ENCODE data around the gene BFAR. TPM values are rescaled to one million over a fixed set of nuclear protein-coding genes. Genes with fewer than 3 reads are reported as not detected.

Gene BFAR
- total and polyA plus RNA-seq, 2 of the 8 experiments (the other 6 are each of a cell fraction or from before 2014, with no cell fraction given), result 56.9 to 78.2 TPM

- no peak; a peak in 1 of 4 replicates for TF ChIP-seq HDAC2 (IDR thresholded peaks at IDR 0.05; ENCODE audit: borderline replicate concordance in 1 of 2, low read depth in 2 of 2, low read length in 2 of 2)
- TF ChIP-seq CBX8 (IDR thresholded peaks at IDR 0.05; ENCODE audit: borderline replicate concordance, low read depth, low read length), result no peak
- TF ChIP-seq MAX (IDR thresholded peaks at IDR 0.05), result peak; percentile 32
- TF ChIP-seq EZH2 (IDR thresholded peaks at IDR 0.05; ENCODE audit: low read depth, low read length, severe bottlenecking), result no peak
- no peak for TF ChIP-seq BRCA1 (IDR thresholded peaks at IDR 0.05; ENCODE audit: low read depth, low read length)
- no peak for TF ChIP-seq SP4 (IDR thresholded peaks at IDR 0.05; ENCODE audit: low read length)
- no peak for TF ChIP-seq GABPA (IDR thresholded peaks at IDR 0.05; ENCODE audit: borderline replicate concordance, insufficient read depth, low read length)
- no peak for TF ChIP-seq RAD21 (IDR thresholded peaks at IDR 0.05 in 1 of 2, conservative IDR thresholded peaks at IDR 0.05 in 1 of 2; ENCODE audit: low read depth in 2 of 2, low read length in 2 of 2)
- TF ChIP-seq SIX5 (IDR thresholded peaks at IDR 0.05; ENCODE audit: low read depth, low read length), result no peak
- TF ChIP-seq POLR2A (IDR thresholded peaks at IDR 0.05; ENCODE audit: control extremely low read depth in 1 of 2, low read depth in 2 of 2, low read length in 2 of 2), result peak; percentile 92 to 95
- TF ChIP-seq, protein P1, sequence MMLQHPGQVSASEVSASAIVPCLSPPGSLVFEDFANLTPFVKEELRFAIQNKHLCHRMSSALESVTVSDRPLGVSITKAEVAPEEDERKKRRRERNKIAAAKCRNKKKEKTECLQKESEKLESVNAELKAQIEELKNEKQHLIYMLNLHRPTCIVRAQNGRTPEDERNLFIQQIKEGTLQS (IDR thresholded peaks at IDR 0.05; ENCODE audit: insufficient read depth, low read depth, low read length), result peak; percentile 17; the same call in 1 of the 2 replicates
- peak; percentile 68 for TF ChIP-seq CEBPB (IDR thresholded peaks at IDR 0.05; ENCODE audit: low read depth, low read length)
- TF ChIP-seq NANOG (IDR thresholded peaks at IDR 0.05; ENCODE audit: insufficient read depth, low read depth, low read length, poor library complexity, severe bottlenecking), result no peak
- no peak for TF ChIP-seq USF2 (IDR thresholded peaks at IDR 0.05; ENCODE audit: low read length)
- no peak for TF ChIP-seq BCL11A (IDR thresholded peaks at IDR 0.05; ENCODE audit: low read depth in 2 of 2, low read length in 2 of 2)
- no peak for TF ChIP-seq BACH1 (IDR thresholded peaks at IDR 0.05; ENCODE audit: low read length)
- TF ChIP-seq JUN (IDR thresholded peaks at IDR 0.05; ENCODE audit: low read depth, low read length), result no peak
- peak; percentile 74 for TF ChIP-seq POLR2AphosphoS5 (IDR thresholded peaks at IDR 0.05; ENCODE audit: low read depth, low read length)
Measured at GRCh38 chr16:14629919-14630619, 2.7 kb upstream of the BFAR start, which contains the start of gene PARN (continued).
